Endodermal cell (in vitro differentiated cells): ENCODE measurements around the gene PLEKHD1. TPM values are rescaled to one million over a fixed set of nuclear protein-coding genes. Genes with fewer than 3 reads are reported as not detected.

Source experiments
- DNase-seq: peaks from one replicate; pipeline ENCODE4 v3.0.0-alpha.2; 2017
- H3K27ac ChIP-seq: 2 replicates; pipeline ENCODE4 v1.5.1; 2013; ENCODE audit warnings: mild to moderate bottlenecking, low read depth, low read length, moderate library complexity
- H3K27me3 ChIP-seq: 2 replicates; pipeline ENCODE4 v1.6.1; 2013; ENCODE audit warnings: mild to moderate bottlenecking, low read length, moderate library complexity; ENCODE audit not compliant: insufficient read depth, control insufficient read depth, poor library complexity, severe bottlenecking
- H3K36me3 ChIP-seq: 2 replicates; pipeline ENCODE4 v1.7.0; 2013; ENCODE audit warnings: mild to moderate bottlenecking, low read length, moderate library complexity; ENCODE audit not compliant: control insufficient read depth, insufficient read depth
- H3K4me1 ChIP-seq: one replicate; pipeline ENCODE4 v1.7.0; 2013; ENCODE audit warnings: low read length; ENCODE audit not compliant: control insufficient read depth, insufficient read depth
- H3K4me3 ChIP-seq: 2 replicates; pipeline ENCODE4 v1.5.1; 2013; ENCODE audit warnings: mild to moderate bottlenecking, low read length, moderate library complexity
- H3K9ac ChIP-seq: 2 replicates; pipeline ENCODE4 v1.6.1; 2013; ENCODE audit warnings: mild to moderate bottlenecking, low read length, moderate library complexity; ENCODE audit not compliant: poor library complexity, severe bottlenecking; ENCODE audit errors: extremely low read depth
- H3K9me3 ChIP-seq: 2 replicates; pipeline ENCODE4 v1.6.1; 2013; ENCODE audit warnings: mild to moderate bottlenecking, low read length, moderate library complexity; ENCODE audit not compliant: control insufficient read depth
- H3K27ac Mint-ChIP-seq: 2 replicates; pipeline ENCODE4 v1.8.0; 2020; ENCODE audit warnings: mixed read lengths
- H3K27me3 Mint-ChIP-seq: 2 replicates; pipeline ENCODE4 v1.8.0; 2021; ENCODE audit warnings: mild to moderate bottlenecking, mixed read lengths; ENCODE audit not compliant: insufficient read depth
- H3K36me3 Mint-ChIP-seq: 2 replicates; pipeline ENCODE4 v1.8.0; 2020; ENCODE audit warnings: low read depth, mixed read lengths
- H3K4me1 Mint-ChIP-seq: 2 replicates; pipeline ENCODE4 v1.8.0; 2020; ENCODE audit warnings: mixed read lengths
- H3K4me3 Mint-ChIP-seq: 2 replicates; pipeline ENCODE4 v1.8.0; 2020; ENCODE audit warnings: mild to moderate bottlenecking, moderate library complexity, mixed read lengths
- H3K9me3 Mint-ChIP-seq: 2 replicates; pipeline ENCODE4 v1.8.0; 2020; ENCODE audit warnings: mild to moderate bottlenecking, mixed read lengths
- WGBS, 2 experiments: methylation state at CpG; one replicate each; pipeline versions ENCODE4 v1.1.5 to v1.1.7; 2013; ENCODE audit warnings: missing lambda C conversion rate in 2 of 2, mixed read lengths in 1 of 2; ENCODE audit not compliant: insufficient coverage in 1 of 2, insufficient read length in 1 of 2; 5-methylcytosine and 5-hydroxymethylcytosine counted together
- total RNA-seq, 2 donors: library from RNA; stranded (reverse); fragmentation: NEBNext Ultra II Directional in 1 of 2; extraction: Animal tissue kit (Norgen Biotek cat#: 25700) in 1 of 2; gene quantifications; 2 replicates in 1 of 2; 3 replicates in 1 of 2; pipeline ENCODE4 v1.2.1, GENCODE V29; 2021
- TF ChIP-seq, protein P1 (sequence below): fragments of 200-600 bp; sonication (generic); conservative IDR thresholded peaks from 2 replicates; pipeline ENCODE4 v1.5.0; 2021; ENCODE audit warnings: antibody characterized with exemption, mild to moderate bottlenecking

PLEKHD1 gene
- total RNA-seq, 2 donors from 2014 or later = 0.11 TPM

DNA sequence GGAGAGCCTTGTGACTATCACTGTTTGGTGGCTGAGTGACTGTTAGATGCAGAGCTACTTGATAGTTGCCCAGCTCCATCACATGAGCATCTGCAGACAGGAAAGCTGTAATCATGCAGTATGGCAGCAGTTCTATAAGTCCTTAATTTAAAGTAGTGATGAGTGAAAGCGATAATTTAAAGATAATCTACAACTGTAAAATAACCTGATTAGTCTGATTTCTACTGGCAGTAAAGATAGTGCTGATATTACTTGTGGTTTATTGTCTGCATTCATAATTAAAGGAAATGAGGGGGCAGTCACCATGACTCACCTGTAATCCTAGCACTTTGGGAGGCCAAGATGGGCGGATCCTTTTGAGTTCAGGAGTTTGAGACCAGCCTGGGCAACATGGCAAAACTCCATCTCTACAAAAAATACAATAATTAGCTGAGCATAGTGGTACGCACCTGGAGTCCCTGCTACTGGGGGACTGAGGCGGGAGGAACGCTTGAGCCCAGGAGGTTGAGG is 41.2 kb upstream of the PLEKHD1 start:
- H3K4me1 ChIP-seq = no peaks in the 10 kb centered on the region
- TF ChIP-seq, protein P1, sequence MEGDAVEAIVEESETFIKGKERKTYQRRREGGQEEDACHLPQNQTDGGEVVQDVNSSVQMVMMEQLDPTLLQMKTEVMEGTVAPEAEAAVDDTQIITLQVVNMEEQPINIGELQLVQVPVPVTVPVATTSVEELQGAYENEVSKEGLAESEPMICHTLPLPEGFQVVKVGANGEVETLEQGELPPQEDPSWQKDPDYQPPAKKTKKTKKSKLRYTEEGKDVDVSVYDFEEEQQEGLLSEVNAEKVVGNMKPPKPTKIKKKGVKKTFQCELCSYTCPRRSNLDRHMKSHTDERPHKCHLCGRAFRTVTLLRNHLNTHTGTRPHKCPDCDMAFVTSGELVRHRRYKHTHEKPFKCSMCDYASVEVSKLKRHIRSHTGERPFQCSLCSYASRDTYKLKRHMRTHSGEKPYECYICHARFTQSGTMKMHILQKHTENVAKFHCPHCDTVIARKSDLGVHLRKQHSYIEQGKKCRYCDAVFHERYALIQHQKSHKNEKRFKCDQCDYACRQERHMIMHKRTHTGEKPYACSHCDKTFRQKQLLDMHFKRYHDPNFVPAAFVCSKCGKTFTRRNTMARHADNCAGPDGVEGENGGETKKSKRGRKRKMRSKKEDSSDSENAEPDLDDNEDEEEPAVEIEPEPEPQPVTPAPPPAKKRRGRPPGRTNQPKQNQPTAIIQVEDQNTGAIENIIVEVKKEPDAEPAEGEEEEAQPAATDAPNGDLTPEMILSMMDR = no peak
- Mint-ChIP-seq H3K27ac (no peak overlapping the region), H3K4me1 (no peaks in the 10 kb centered on the region), H3K4me3 (no peak overlapping the region), H3K9me3 (no peaks in the 10 kb centered on the region), H3K36me3 (peaks cover 14% of the 10 kb centered on the region), H3K27me3 (no peaks in the 10 kb centered on the region)
- no peak overlapping the region for H3K9ac ChIP-seq
- 92 to 95% methylated on average over 5 of the region's 5 CpGs for WGBS, 2 experiments
- no peak for DNase-seq
- H3K4me3 ChIP-seq = no peak overlapping the region
- H3K27me3 ChIP-seq = no peaks in the 10 kb centered on the region
- H3K27ac ChIP-seq = no peak overlapping the region
- peaks cover 21% of the 10 kb centered on the region for H3K36me3 ChIP-seq
- no peaks in the 10 kb centered on the region for H3K9me3 ChIP-seq

DNA sequence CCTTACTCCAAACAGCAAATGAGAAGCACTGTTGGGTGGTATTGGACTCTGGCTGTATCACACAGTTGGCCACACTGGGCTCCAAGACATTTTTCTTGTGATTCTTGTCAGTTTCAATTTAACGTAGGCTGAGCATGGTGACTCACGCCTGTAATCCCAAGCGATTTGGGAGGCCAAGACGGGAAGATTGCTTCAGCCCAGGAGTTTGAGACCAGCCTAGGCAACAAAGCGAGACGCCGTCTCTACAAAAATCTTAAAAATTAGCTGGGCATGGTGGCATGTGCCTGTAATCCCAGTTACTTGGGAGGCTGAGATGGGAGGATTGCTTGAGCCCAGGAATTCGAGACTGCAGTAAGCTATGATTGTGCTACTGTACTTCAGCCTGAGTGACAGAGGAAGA is 35.3 kb upstream of the PLEKHD1 start:
- DNase-seq = no peak
- Mint-ChIP-seq H3K27me3 (no peaks in the 10 kb centered on the region), H3K4me1 (no peaks in the 10 kb centered on the region), H3K36me3 (peaks cover 16% of the 10 kb centered on the region), H3K9me3 (no peaks in the 10 kb centered on the region), H3K27ac (no peak overlapping the region), H3K4me3 (no peak overlapping the region)
- H3K4me3 ChIP-seq = no peak overlapping the region
- H3K9ac ChIP-seq = no peak overlapping the region
- no peaks in the 10 kb centered on the region for H3K27me3 ChIP-seq
- H3K27ac ChIP-seq = no peak overlapping the region
- 97 to 98% methylated on average over 8 of the region's 8 CpGs for WGBS, 2 experiments
- H3K4me1 ChIP-seq = no peaks in the 10 kb centered on the region
- peaks cover 27% of the 10 kb centered on the region for H3K36me3 ChIP-seq
- no peaks in the 10 kb centered on the region for H3K9me3 ChIP-seq
- TF ChIP-seq, protein P1 = no peak

DNA sequence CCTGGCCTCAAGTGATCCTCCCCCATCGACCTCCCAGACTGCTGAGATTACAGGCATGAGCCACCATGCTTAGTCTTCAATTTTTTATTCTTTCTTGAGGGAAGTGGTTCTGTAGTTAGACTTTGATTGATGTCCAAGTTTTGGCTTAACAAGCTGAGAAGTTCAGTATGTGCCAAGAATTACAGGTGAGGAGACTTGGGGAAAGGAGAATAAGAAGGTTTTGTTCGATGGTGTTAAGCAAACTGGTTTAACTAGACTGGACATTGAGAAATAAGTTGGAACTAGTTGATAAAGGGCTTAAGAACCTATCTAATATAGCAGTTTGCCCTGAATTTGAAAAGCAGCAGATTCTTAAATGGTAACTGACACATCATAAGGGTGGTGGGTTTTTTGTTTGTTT is 32.6 kb upstream of the PLEKHD1 start:
- Histone ChIP-seq H3K9me3 (no peaks in the 10 kb centered on the region), H3K36me3 (peaks cover 45% of the 10 kb centered on the region), H3K27ac (no peak overlapping the region), H3K4me3 (no peak overlapping the region), H3K4me1 (no peaks in the 10 kb centered on the region), H3K9ac (no peak overlapping the region), H3K27me3 (no peaks in the 10 kb centered on the region)
- Mint-ChIP-seq H3K4me1 (no peaks in the 10 kb centered on the region), H3K27me3 (no peaks in the 10 kb centered on the region), H3K4me3 (no peak overlapping the region), H3K36me3 (peaks cover 24% of the 10 kb centered on the region), H3K27ac (no peak overlapping the region), H3K9me3 (no peaks in the 10 kb centered on the region)
- TF ChIP-seq, protein P1 = no peak
- 88 to 100% methylated on average over 2 of the region's 2 CpGs for WGBS, 2 experiments
- DNase-seq = no peak
